ENCODE results near the gene CACNA2D1.

CACNA2D1 gene

DNA sequence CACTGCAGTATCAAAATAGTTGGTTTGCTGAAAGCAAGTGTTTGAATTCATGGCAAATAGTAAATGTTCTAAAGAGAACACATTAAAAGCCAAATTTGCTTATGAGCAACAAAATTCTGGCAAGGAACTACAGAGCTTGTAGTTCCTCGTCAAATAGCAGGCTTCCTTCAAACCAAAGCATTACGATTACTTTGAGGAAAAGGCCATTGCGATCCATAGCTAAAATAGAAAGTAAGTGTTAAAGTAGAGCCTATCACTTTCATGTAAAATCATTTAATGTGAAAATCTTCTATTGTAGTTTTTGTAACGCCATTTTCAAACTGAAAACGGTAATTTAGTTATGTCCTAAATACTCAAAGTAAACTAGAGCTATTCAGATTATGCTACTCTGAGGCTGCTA is 20.1 kb downstream of the CACNA2D1 start:
- FAIRE-seq, result no peak
- DNase-seq (ENCODE audit: insufficient read length, low spot score), result no peak
- TF ChIP-seq POLR2A (IDR thresholded peaks at IDR 0.05; ENCODE audit: low read depth, low read length), result no peak

DNA sequence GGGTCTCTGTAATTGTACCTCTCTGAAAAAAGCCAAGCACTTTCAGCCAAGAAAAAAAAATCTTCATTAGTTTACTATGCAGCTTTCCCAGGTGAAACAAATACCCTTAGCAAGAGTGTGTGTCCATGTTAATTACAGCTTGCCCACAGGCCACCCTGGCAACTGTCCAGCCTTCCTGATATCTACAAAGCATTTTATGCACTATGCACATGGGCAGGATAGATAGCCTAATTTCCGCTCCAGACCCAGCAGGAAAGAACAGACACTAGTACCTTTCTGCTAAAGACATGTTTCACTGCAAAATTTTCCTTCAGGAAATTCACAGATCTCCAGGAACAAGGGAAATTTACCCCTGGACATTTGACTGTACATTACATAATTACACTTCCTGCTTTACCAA is 24.4 kb downstream of the CACNA2D1 start:
- FAIRE-seq (no peak), DNase-seq (ENCODE audit: insufficient read length, low spot score) (no peak)
- TF ChIP-seq POLR2A (IDR thresholded peaks at IDR 0.05; ENCODE audit: low read depth, low read length), result no peak

DNA sequence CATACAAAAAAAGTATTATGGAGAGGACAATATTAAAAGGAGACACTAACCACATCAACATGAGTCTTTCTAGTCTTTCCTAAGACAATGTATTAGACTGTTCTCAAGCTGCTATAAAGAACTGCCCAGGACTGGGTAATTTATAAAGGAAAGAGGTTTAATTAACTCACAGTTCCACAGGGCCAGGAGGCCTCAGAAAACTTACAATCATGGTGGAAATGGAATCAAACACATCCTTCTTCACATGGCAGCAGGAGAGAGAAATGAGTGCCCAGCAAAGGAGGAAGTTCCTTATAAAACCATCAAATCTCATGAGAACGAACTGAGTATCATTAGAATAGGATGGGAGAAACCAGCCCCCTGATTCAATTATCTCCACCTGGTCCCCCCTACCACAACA is 25.7 kb downstream of the CACNA2D1 start:
- DNase-seq (ENCODE audit: insufficient read length, low spot score) (no peak), FAIRE-seq (no peak)
- no peak for TF ChIP-seq POLR2A (IDR thresholded peaks at IDR 0.05; ENCODE audit: low read depth, low read length)

DNA sequence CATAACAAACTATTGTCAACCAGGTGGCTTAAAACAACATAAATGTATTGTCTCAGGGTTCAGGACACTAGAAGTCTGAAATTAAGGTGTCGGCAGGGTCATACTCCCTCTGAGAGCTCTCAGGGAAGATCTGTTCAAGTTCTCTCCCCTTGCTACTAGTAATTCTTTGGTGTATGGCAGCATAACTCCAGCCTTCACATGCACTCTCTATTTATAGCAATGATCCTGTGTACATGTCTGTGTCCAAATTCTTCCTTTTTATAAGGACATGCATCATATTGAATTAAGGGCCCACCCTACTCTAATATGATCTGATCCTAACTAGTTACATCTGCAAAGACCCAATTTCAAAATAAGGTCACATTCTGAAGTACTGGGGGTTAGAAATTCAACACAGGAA is 27.2 kb downstream of the CACNA2D1 start:
- no peak for TF ChIP-seq POLR2A (IDR thresholded peaks at IDR 0.05; ENCODE audit: low read depth, low read length)
- DNase-seq (ENCODE audit: insufficient read length, low spot score) (no peak), FAIRE-seq (no peak)

DNA sequence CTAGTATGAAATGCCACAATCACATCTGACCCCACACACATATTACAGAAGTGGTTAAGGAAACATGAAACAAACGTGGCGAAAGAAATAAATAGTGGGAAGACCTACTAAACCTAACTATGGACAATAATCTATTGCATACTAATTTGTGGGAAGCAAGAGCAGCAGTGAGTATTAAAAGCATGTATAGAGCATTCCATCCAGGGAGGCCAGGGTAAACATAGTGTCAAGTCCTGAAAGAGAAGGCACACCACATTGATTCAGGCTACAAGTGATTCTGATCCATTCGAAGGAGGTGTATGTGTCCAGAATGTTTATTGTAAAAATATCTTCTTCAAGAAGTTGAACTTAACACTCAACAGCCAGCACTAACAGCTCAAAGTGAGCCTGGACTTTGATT is 29.2 kb downstream of the CACNA2D1 start:
- TF ChIP-seq POLR2A (IDR thresholded peaks at IDR 0.05; ENCODE audit: low read depth, low read length), result no peak
- FAIRE-seq (no peak), DNase-seq (ENCODE audit: insufficient read length, low spot score) (no peak)

DNA sequence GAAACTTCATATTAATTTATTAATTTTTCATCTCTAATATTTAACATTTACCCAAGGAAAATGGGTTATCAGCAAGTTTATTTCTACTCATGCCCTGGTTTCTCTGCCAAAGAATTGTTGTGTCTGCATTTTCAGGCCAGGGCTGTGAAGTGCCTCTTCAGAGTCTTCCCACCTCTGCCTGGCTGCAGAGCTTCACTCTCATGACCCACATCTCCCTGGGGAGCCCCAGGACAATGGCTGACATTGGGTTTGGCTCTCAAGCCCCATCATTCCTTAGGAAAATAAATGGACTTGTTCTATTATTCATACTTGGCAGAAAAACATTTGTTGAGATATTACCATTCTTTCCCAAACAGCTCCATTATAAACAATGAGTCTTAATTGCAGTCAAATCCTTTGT is 30.3 kb downstream of the CACNA2D1 start:
- FAIRE-seq (no peak), DNase-seq (ENCODE audit: insufficient read length, low spot score) (no peak)
- no peak for TF ChIP-seq POLR2A (IDR thresholded peaks at IDR 0.05; ENCODE audit: low read depth, low read length)

DNA sequence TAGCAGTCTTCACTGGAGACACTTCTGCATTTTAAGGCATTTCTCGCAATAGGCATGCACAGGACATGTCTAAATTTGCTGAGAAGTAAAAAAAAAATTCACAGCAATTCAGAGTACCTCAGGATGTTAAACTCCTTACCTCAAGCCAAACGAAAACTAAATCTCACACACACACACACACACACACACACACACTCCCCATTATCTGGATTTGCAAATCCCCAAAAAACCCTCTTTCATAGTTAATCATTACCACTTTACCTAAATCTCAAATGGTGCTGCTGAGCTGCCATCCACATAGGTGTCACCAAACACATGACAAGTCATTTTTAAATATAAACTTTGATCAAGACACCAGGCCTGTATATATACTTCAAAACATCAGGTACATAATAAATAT is 31.8 kb downstream of the CACNA2D1 start:
- FAIRE-seq, result no peak
- DNase-seq (ENCODE audit: insufficient read length, low spot score), result no peak
- TF ChIP-seq POLR2A (IDR thresholded peaks at IDR 0.05; ENCODE audit: low read depth, low read length), result no peak

DNA sequence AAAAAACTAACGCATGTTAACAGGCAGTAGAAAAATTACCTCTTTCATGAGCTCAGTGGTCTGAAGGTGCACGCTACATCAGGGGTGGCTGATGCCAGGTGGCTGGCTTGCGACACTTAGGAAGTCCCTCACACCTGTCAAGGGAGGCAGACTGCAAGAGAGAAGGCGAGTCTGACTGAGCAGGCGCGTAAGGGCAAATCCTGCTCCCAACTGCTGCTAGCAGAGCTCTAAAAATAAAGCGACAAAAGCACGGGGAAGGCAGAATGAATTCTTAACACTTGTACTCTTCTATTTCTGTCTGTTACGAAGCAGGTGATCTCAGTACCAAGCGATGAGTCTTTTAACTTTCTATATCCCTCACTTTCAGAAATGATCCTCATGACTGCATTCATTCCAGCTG is 33.1 kb downstream of the CACNA2D1 start:
- FAIRE-seq (no peak), DNase-seq (ENCODE audit: insufficient read length, low spot score) (no peak)
- no peak for TF ChIP-seq POLR2A (IDR thresholded peaks at IDR 0.05; ENCODE audit: low read depth, low read length)

DNA sequence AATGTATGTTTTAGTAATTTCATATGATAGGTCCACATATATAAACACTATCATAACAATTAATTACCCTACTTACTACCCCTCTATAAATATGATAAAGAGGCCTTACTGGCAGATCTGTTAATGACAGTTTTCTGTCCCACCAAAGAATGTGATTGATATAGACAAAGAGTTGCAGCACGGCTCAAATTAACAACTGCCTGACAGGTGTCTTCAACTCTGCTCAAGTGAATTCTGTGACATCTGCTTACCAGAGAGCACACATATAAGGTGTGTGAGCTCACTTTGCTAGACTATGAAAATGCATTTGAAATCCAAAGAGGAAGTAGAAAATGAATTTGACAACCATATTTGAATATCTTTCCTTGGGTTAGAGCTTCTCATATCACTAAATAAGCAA is 36.6 kb downstream of the CACNA2D1 start:
- no peak for TF ChIP-seq POLR2A (IDR thresholded peaks at IDR 0.05; ENCODE audit: low read depth, low read length)
- no peak for DNase-seq (ENCODE audit: insufficient read length, low spot score)
- no peak for FAIRE-seq

DNA sequence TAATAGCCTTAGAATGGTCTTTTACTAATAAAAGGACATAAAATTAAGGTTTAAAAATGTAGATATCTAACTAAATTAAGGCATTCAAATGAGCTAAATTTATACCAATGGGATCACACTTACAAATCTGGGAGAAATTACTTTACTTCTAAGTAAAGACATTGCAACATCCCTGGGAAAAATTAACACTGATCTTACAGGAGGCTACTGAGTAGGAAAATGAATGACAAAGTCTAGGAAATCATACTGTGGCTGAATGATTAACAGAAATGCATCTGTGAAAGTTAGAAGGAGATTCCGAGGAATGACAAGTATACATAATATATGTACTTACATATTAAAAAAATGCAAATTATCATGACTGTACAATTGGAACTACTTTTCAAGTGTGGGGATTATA is 38.3 kb downstream of the CACNA2D1 start:
- DNase-seq (ENCODE audit: insufficient read length, low spot score) (no peak), FAIRE-seq (no peak)
- no peak for TF ChIP-seq POLR2A (IDR thresholded peaks at IDR 0.05; ENCODE audit: low read depth, low read length)

DNA sequence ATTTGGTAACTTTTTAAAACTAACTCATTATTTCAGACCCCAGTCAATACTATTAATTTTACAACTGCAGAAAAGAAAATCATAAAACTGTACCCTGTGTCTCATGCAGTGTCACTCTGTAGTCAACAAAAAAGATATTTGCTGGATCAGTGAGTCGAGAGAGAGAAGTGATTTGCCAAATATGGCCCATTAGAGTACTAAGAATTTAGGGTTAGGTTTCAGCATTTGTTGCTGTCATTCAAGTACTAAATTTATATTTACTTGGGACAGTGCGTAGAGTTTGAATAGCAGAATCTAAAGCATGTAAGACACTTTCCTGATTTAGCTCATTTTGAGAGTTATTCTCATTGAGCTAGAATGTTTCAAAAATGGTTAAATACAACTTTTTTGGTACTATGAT is 38.9 kb downstream of the CACNA2D1 start:
- no peak for TF ChIP-seq POLR2A (IDR thresholded peaks at IDR 0.05; ENCODE audit: low read depth, low read length)
- DNase-seq (ENCODE audit: insufficient read length, low spot score) (no peak), FAIRE-seq (no peak)

DNA sequence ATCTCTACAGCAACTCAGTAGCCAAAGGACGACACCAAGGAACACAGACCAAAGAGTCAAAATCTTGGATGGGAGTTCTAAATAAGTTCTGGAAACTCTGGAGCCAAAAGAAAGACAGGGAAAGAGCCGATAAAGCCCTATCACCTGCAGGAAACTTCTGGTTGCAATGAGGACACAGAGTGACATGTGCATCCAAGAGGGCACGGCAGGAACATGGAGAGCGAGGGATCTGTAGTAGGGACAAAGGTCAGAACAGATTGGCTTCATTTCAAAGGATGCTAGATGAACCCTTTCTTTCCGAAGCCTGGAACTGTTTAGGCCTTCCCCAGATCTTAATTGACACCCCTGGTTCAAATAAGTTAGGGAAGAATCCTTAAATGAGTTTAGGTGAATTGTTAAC is 39.5 kb downstream of the CACNA2D1 start:
- DNase-seq (ENCODE audit: insufficient read length, low spot score) (no peak), FAIRE-seq (no peak)
- no peak for TF ChIP-seq POLR2A (IDR thresholded peaks at IDR 0.05; ENCODE audit: low read depth, low read length)

DNA sequence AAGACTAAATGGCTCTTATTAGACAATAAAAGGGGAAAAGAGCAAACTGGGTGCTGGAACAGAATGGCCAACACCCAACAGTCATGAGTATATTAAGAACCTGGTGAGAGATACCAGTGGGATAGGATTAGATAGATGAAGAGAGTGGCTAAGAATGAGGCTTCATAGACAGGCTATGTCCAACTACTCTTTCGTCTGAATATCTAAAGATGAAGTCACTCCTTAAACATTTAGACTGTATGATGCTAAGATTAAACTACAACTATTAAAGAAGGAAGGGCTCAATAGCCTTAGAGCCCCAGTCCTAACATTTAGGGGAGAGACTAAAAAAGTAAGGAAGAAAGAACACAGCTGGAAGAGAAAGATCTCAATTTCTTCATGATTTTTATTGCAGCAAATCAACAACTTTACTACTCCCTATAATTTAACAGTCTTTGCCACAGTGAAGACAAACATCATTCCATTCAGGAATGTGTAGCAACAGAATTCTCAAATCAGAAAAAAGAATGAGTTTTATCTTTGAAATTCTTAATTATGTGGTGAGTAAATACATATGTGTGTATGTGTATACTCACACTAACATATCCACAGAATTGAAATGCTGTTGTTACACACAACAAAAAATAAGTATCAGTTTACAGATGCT is 45.6 kb downstream of the CACNA2D1 start:
- no peak for TF ChIP-seq POLR2A (IDR thresholded peaks at IDR 0.05; ENCODE audit: low read depth, low read length)
- no peak for DNase-seq (ENCODE audit: insufficient read length, low spot score)
- FAIRE-seq, result no peak

DNA sequence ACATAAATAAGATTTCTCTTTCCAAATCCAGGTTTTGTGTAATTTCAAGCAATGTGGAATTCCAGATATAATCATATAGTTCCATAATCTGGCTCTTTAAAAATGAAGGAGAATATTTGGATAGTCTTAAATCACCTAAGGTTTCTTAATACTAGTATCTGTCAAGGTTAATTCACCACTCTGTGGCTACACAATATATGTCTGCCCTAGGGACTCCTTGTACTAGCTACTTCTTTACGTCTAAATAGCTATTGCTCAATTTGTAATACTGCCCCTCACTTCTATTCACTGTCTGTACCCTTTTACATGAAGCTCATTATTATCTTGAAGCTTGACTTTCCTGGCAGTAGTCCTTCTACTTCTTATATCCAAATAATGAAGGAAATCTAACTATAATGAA is 47.2 kb downstream of the CACNA2D1 start:
- no peak for DNase-seq (ENCODE audit: insufficient read length, low spot score)

DNA sequence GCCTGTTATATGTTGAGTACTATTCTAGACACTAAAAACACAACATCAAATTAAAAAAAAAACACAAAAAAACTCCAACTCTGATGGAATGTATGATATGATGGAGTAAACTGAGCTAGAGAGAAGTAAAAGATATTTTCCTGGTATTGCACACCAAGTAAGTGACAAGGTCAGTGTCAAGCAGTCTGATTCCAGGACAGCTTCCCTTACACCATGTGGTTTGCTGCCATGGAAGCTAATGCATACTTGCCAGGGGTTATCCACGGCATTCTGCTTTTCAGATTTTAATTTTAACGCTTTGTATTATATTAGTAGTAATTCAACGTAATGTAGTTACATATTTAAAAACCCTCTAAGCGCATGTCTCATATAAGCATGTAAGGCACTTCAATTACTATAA is 48.4 kb downstream of the CACNA2D1 start:
- DNase-seq (ENCODE audit: insufficient read length, low spot score) (no peak), FAIRE-seq (no peak)
- TF ChIP-seq POLR2A (IDR thresholded peaks at IDR 0.05; ENCODE audit: low read depth, low read length), result no peak

More for the DNA sequence above, 47.2 kb downstream of the CACNA2D1 start:
- no peak for FAIRE-seq
- no peak for TF ChIP-seq POLR2A (IDR thresholded peaks at IDR 0.05; ENCODE audit: low read depth, low read length)

DNA sequence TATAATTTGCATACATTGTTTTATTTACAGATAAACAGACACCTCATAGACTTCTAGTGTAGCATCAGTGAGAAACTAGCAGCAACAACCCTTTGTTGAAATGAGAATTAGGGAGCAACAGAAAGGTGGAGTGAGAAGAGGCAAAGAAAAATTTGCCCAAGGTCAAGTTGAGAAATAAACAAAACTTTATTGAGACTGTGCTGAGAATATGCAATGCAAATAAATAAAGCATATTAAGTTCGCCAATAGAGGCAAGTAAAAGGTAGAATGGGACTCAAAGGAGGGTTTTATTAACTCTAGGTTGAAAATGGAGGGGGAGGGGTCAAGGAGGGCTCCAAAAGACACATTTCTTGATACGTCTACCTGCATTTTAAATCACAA is 49.7 kb downstream of the CACNA2D1 start:
- DNase-seq (ENCODE audit: insufficient read length, low spot score) (no peak), FAIRE-seq (no peak)
- TF ChIP-seq POLR2A (IDR thresholded peaks at IDR 0.05; ENCODE audit: low read depth, low read length), result no peak
